Progenitor cell of endocrine pancreas (in vitro differentiated cells): ENCODE measurements around the gene HLA-DPA1. TPM values are rescaled to one million over a fixed set of nuclear protein-coding genes. Genes with fewer than 3 reads are reported as not detected.
A peak's percentile ranks its signal among the peaks of the same experiment; 100 is the strongest.

Experiments
- DNase-seq: peaks from one replicate; pipeline ENCODE4 v3.0.0; 2021; ENCODE audit warnings: low spot score; ENCODE audit not compliant: unreplicated experiment
- H3K27ac Mint-ChIP-seq: 2 replicates; pipeline ENCODE4 v1.8.0; 2021; ENCODE audit warnings: mild to moderate bottlenecking, moderate library complexity, mixed read lengths
- H3K27me3 Mint-ChIP-seq: 2 replicates; pipeline ENCODE4 v1.8.0; 2021; ENCODE audit warnings: mixed read lengths
- H3K36me3 Mint-ChIP-seq: 2 replicates; pipeline ENCODE4 v1.8.0; 2022; ENCODE audit warnings: mixed read lengths; ENCODE audit not compliant: insufficient read depth
- H3K4me1 Mint-ChIP-seq: 2 replicates; pipeline ENCODE4 v1.8.0; 2021; ENCODE audit warnings: low read depth, mixed read lengths
- H3K4me3 Mint-ChIP-seq: 2 replicates; pipeline ENCODE4 v1.8.0; 2021; ENCODE audit warnings: low read depth, mild to moderate bottlenecking, moderate library complexity, mixed read lengths
- H3K9me3 Mint-ChIP-seq: 2 replicates; pipeline ENCODE4 v1.8.0; 2021; ENCODE audit warnings: low read depth, mixed read lengths
- CTCF ChIP-seq: fragments of 200-600 bp; sonication (generic); IDR thresholded peaks from one replicate; pipeline ENCODE4 v1.5.0; 2021; ENCODE audit warnings: antibody characterized with exemption, mild to moderate bottlenecking; ENCODE audit not compliant: unreplicated experiment
- total RNA-seq: library from RNA; stranded (reverse); gene quantifications from 2 replicates; pipeline ENCODE4 v1.2.1, GENCODE V29; 2021

HLA-DPA1 gene
- total RNA-seq, 1 donor from 2014 or later = 0.89 TPM

GRCh38 chr6:33080127-33081089 is 7.0 kb upstream of the HLA-DPA1 start:
- H3K27ac Mint-ChIP-seq = peak overlapping the region; percentile 91
- H3K36me3 Mint-ChIP-seq = peaks cover 2% of the 10 kb centered on the region
- H3K4me1 Mint-ChIP-seq = peaks cover 13% of the 10 kb centered on the region
- H3K27me3 Mint-ChIP-seq = peaks cover 19% of the 10 kb centered on the region
- peak overlapping the region; percentile 77 for H3K4me3 Mint-ChIP-seq
- no peaks in the 10 kb centered on the region for H3K9me3 Mint-ChIP-seq
- peak; percentile 21 for DNase-seq
- TF ChIP-seq CTCF = no peak

GRCh38 chr6:33079580-33079979 is 6.1 kb upstream of the HLA-DPA1 start:
- H3K27me3 Mint-ChIP-seq = peaks cover 19% of the 10 kb centered on the region
- H3K36me3 Mint-ChIP-seq = peaks cover 2% of the 10 kb centered on the region
- DNase-seq = no peak
- H3K9me3 Mint-ChIP-seq = no peaks in the 10 kb centered on the region
- no peak overlapping the region for H3K27ac Mint-ChIP-seq
- H3K4me1 Mint-ChIP-seq = peaks cover 13% of the 10 kb centered on the region
- no peak for TF ChIP-seq CTCF
- H3K4me3 Mint-ChIP-seq = peak overlapping the region; percentile 77

GRCh38 chr6:33078919-33079521 is 5.6 kb upstream of the HLA-DPA1 start:
- no peak for TF ChIP-seq CTCF
- no peaks in the 10 kb centered on the region for H3K9me3 Mint-ChIP-seq
- H3K36me3 Mint-ChIP-seq = peaks cover 2% of the 10 kb centered on the region
- DNase-seq = no peak
- H3K27me3 Mint-ChIP-seq = peaks cover 19% of the 10 kb centered on the region
- H3K27ac Mint-ChIP-seq = no peak overlapping the region
- peak overlapping the region; percentile 24 for H3K4me3 Mint-ChIP-seq
- H3K4me1 Mint-ChIP-seq = peaks cover 13% of the 10 kb centered on the region

GRCh38 chr6:33078442-33078841 is 5.0 kb upstream of the HLA-DPA1 start:
- H3K27ac Mint-ChIP-seq = peak overlapping the region; percentile 12
- TF ChIP-seq CTCF = no peak
- H3K27me3 Mint-ChIP-seq = peaks cover 20% of the 10 kb centered on the region
- no peaks in the 10 kb centered on the region for H3K9me3 Mint-ChIP-seq
- no peak overlapping the region for H3K4me3 Mint-ChIP-seq
- H3K36me3 Mint-ChIP-seq = peaks cover 2% of the 10 kb centered on the region
- no peak for DNase-seq
- H3K4me1 Mint-ChIP-seq = peaks cover 13% of the 10 kb centered on the region

- peaks cover 1% of the 10 kb centered on the region for H3K36me3 Mint-ChIP-seq
- H3K9me3 Mint-ChIP-seq = no peaks in the 10 kb centered on the region
- no peak for TF ChIP-seq CTCF
- H3K4me1 Mint-ChIP-seq = peaks cover 13% of the 10 kb centered on the region
- H3K27ac Mint-ChIP-seq = no peak overlapping the region
- peaks cover 21% of the 10 kb centered on the region for H3K27me3 Mint-ChIP-seq
- H3K4me3 Mint-ChIP-seq = no peak overlapping the region
- DNase-seq = no peak
Measured at GRCh38 chr6:33077908-33078307, 4.5 kb upstream of the HLA-DPA1 start.
